Epidermal melanocyte (primary cell): ENCODE measurements around the gene RIPOR3.
"Not testable (repeated sequence)": the region's sequence is repeated elsewhere in the genome, so short reads cannot be mapped to it uniquely, and the experiment has no call there.

Experiments
- DNase-seq: peaks from one replicate; pipeline ENCODE4 v3.0.0; 2011; ENCODE audit warnings: low spot score; ENCODE audit not compliant: insufficient read length

RIPOR3 gene

DNA sequence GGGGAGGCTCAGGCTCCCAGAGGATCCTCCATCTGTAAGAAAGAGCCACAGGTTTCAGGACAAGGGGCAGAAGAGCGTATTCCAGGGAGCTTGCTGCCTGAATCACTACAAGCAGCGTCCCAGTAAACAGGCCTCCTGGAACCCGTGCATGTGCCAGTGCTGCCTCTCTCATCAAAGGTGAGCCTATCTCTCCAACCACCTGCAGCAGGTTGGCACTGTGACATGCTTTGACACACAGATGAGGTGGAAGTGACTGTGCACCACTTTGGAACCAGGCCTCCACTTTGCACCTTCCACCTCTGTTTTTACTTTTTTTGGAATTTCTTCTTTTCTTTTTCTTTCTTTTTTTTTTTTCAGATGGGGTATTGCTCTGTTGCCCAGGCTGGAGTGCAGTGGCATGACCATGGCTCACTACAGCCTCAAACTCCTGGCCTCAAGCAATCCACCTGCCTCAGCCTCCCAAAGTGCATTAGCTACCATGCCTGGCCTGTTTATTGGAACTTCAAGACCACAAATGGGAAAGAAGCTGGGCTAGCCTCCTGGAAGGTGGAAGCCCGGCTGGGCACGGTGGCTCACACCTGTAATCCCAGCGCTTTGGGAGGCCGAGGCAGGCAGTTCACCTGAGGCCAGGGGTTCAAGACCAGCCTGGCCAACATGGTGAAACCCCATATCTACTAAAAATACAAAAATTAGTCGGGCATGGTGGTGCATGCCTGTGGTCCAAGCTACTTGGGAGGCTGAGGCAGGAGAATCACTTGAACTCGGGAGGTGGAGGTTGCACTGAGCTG, 12.5 kb upstream of the RIPOR3 start:
- not testable (repeated sequence) for DNase-seq

DNA sequence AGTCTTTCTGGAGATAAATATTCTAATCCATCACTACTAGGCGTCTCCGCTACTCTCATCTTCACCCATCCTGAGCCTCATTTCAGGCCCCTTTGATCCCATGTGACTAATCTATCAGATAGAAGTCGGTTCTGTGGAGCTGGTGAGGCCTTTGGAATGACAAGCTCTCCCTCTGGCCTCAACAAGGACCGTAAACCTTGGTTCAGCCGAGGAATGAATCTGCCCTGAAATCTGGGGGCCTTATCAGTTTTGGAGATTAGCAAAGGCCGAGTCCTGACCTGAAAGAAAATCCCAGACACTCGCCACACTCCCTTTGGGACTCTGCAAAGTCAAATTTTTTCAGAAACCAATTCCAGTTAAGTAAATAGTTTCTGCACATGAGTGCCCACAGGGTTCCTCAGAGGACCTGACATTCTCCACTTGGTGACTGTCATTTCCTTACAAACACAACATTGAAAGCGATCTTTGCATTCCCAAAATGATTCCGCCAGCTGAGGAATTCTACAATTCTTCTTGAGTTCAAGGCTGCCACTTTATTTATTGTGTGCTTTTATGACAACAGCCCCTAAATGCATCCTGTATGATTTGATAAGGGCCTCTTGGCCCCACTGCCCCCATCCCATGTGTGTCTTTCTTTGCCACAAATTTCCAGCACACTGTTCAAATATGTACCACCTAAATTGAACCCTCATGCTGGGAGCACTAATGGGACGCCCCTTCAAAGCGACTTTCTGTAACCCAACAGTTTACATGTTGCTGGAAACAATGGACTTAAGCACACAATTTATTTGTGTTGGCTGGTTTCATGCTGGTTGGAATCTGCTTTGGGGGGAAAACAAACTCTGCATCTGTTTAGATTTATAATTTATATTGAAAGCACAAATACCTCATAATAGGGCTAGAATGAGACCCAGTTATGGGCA, 10.0 kb upstream of the RIPOR3 start:
- no peak for DNase-seq

DNA sequence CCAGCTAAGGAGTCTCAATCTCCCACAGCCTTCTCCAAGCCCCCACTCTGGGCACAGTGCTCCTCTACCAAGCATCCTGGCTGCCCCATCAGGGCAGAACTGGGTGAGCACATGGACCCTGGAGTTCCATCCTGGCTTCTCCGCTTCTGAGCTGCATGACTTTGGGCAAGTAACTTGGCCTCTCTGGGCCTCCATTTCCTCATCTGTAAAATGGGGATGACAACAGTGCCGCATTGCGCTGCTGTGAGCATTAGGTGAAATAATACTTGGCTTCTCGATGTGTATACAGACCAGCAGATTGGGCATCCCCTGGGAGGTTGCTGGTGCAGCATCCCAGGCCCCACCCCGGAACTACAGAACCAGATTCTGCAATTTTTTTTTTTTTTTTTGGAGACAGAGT, 8.3 kb upstream of the RIPOR3 start:
- no peak for DNase-seq

DNA sequence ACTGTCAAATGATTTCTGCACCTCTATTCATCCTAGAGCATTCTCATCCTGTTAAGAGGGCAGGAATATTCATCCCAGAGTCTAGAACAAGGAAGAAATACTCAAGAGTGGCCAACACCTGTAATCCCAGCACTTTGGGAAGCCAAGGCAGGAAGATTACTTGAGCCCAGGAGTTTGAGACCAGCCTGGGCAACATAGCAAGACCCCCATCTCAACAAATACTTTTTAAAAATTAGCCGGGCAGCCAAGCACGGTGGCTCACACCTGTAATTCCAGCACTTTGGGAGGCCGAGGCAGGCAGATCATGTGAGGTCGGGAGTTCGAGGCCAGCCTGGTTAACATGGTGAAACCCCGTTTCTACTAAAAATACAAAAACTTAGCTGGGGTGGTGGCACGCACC, 6.9 kb upstream of the RIPOR3 start:
- not testable (repeated sequence) for DNase-seq

DNA sequence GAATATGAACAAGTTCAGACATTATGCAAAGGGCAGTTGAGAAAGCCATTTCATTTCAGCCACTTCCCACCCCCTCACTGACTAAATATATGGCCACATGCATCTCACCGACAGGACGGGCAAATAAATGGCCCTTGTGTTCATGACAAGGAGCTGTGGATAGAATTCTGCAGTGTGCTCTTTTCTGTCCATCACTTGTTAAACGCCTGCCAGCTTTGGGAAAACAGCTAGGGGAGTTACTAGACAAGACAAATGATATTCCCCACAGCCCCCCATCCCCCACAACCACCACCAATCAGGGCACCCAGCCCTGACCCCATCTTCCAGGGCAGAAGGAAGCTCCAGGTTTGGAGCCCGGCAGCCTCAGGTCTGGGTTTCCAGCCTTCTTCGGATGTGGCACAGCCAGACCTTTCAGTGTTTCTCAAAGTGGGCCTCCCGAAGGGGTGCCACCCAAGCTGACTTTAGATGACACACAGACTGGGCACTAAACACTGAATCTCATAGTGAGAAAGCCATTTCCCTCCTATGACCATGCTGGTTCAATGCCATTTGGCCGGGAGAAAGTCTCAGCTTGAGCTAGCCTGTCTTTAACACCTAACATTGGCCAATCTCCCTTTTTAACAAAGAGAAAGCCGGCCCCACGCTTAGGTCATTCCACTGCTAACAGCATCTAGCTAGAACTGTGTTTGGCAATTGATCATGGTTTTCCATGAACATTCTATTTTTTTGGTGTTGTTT, 4.0 kb upstream of the RIPOR3 start:
- DNase-seq, result no peak

DNA sequence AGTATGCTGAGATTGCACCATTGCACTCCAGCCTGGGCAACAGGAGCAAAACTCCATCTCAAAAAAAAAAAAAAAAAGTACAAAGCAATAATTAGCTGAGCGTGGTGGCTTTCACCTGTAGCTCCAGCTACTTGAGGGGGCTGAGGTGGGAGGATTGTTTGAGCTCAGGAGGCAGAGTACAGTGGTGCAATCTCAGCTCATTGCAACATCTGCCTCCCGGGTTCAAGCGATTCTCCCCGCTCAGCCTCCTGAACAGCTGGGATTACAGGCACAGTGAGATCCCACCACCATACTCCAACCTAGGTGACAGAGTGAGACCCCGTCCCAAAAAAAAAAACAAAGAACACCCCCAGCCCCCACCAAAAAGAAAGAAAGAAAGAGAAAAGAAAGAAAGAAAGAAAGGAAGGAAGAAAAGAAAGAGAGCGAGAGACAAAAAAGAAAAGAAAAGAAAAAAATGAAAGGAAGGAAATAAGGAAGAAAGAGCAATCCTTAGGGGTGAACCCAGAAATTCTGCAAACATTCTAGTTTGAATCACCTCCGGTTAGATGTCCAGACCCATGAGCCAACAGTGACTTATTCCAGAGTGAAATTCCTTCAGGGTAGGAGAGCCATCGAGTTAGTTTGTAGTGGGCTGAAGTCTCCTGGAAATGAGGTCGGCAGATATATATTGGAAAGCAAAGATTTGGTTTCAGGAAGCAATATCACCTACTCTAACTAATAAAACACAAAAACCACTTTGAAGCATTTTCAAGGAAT, 3.2 kb upstream of the RIPOR3 start:
- no peak for DNase-seq

DNA sequence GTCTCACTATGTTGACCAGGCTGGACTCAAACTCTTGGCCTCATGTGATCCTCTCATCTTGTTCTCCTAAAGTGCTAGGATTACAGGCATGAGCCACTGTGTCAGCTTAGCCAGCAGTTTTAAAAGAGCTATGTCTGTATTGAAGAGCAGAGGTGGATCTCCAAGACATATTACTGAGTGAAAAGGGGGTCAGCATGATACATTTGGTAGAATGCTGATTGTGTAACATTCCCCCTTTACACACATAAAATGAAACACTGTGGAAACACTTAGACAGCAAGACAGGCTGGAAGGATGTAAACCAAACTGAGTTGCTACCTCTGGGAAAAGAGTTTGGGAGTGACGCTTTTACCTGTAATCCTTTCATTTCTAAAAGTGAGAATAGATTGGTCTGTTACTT, 1.7 kb upstream of the RIPOR3 start:
- no peak for DNase-seq

DNA sequence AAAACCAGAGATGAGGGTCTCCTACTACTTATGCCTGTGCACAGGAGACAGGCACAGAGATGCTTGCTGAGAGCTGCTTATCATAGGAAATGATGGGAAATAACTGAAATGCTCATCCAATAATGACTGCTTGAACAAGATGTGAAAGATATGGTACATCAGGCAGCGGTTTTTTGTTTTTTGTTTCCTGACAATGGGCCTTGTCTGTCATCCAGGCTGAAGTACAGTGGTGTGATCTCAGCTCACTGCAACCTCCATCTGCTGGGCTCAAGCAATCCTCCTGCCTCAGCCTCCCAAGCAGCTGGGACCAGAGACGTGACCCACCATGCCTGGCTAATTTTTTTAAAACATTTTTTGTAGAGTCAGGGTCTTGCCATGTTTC, 1.2 kb upstream of the RIPOR3 start:
- DNase-seq, result no peak

DNA sequence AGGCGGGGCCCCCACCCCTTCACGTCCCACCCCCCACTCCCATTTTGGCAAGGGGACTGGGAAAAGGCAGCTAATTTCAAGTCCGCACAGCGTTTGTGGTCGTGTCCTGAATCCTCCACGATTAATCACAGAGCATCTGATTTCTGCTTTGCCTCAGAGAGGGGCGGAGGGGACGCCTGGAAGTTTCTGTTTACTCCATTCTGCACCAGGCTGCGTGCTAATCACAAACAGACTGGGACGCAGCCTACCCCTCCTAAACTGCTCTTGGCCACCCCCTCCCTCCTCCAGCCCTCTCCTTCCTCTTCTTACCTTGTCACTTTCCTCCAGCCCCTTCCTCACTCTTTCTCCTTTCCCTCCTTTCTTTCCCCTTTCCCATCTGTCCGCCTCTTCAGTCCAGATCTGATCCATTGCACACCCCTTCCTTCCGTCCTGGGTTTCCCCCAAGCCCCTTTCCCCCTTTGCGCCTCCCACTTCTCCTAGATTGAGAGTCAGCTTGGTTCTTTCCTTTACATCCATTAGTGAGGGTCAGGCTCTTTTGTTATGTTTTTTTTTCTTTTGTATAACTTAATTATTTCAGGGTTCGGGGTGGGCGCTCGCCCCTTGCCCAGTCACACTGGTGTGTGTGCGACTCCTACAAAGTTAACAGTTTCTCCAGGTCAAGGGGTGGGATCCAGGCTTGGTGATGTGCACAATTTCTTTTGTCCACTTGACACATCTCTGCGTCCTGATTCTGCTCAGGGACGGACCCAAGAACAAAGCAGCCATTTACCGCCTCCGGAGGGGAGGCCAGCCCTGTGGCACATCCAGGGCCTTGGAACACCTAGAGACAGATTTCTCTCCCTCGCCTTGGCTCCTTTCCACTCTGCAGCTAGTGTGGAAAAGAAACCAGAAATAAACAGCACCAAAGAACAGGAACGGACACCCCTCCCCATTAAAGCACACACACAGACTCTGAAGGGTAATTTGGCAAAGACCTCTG, 520 bp upstream of the RIPOR3 start:
- no peak for DNase-seq

DNA sequence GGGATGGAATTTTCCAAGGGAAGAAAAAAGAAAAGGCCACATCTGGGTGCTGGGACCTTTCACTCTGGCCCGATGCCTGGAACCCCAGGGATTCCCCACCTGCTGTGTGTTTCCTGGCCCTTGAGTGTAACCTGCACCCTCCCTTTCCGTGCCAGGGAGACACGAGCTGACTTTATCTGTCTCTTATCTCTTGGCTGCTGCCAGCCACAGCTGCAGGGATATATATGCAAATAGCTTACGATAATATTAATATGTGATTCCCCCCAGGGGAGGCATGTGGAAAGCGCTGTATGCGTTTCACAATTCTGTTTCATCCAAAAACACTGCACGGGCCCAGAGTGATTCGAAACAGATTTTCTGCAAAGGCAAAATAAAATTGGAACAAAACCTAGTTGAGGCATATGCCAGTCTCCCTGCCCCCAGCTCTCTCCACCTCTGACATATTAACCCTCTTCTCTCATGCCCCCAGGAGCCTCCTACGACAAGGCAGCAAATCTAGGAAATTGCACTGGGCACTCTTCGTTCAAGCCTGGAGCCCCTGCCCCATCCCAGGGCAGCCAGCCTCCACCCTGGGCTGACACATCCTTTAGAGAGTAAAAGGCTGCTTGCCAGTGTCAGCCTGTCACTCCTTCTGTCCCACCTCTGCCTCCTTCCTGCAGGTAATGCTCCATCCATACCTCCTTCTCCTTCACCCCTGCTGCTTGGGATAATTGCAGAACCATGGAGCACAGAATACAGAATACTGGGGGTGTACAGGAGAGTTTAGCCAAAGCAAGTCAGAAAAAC, 1.3 kb downstream of the RIPOR3 start:
- DNase-seq, result no peak

DNA sequence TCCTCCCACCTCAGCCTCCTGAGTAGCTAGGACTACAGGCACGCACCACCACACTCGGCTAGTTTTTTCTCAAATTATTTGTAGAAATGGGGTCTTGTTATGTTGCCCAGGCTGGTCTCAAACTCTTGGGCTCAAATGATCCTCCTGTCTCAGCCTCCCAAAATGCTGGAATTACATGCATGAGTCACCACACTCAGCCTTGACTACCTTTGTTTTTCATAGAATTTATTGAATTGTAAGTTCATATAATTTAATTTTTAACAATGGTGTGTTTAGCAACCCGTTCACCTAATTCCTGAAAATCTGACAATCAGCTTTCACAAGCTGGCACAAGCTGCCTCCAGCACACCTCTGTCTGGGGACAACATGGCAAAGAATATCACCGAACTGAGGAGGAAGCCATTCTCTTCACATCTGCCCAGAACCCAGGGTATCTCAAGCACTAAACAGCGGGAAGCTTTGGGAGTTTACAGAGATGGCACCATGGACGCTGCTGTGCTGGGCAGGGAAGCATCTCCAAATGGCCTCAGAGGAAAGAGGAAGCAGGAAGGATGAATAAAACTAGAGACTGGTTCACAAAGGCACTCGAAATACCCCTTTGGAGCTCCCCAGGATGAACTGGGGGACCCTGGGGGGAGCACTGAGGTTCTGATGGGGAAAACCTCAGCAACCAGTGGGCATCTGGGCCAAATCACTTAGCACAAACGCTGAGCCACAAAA, 2.9 kb downstream of the RIPOR3 start:
- no peak for DNase-seq

DNA sequence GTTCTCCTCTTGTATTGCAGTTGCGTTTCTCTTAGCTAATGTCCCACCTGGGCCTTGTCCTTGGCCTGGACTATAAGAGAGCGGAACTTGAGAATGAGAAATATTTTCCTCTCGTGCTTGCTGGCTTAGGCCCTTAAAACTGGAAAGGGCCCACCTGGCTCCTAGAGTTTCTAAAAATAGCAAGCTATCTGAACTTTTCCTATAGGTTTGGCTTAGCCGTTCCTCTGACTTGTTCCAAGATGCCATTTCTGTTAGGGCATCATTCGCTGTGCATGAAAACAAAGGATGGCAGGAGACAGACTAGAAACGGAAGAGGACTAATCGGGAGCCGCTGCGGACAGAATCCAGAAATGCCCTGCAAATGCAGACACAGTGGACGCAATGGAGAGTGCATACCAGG, 4.5 kb downstream of the RIPOR3 start:
- DNase-seq, result no peak

DNA sequence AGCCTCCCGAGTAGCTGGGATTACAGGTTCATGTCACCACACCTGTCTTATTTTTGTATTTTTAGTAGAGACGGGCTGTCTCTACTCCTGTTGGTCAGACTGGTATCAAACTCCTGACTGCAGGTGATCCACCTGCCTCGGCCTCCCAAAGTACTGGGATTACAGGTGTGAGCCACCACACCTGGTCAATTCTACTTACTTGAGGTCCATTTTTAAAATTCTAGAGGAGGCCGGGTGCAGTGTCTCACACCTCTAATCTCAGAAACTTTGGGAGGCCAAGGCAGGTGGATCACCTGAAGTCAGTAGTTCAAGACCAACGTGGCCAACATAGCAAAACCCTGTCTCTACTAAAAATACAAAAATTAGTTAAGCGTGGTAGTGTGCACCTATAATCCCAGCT, 7.8 kb downstream of the RIPOR3 start:
- no peak for DNase-seq

DNA sequence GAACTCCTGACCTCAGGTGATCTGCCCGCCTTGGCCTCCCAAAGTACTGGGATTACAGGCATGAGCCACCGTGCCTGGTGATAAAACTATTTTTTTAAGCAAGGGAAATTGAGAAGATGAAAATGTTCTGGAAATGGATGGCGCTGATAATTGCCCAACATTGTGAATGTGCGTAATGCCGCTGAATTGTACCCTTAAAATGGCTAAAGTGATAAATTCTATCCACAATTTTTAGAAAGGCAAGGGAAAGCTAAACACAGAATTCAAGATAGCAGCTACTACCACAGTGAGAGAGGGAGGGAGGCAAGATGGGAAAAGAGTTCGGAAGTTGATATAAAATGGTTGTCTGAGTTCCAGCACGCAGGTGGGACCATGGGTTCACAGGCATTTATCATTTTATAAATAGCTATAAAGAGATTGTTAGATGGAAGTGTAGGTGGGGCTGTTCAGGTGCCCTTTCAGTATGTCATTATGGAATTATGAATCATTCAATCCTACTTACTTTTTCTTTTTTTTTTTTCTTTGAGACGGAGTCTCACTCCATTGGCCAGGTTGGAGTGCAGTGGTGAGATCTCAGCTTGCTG, 8.3 kb downstream of the RIPOR3 start:
- no peak for DNase-seq

DNA sequence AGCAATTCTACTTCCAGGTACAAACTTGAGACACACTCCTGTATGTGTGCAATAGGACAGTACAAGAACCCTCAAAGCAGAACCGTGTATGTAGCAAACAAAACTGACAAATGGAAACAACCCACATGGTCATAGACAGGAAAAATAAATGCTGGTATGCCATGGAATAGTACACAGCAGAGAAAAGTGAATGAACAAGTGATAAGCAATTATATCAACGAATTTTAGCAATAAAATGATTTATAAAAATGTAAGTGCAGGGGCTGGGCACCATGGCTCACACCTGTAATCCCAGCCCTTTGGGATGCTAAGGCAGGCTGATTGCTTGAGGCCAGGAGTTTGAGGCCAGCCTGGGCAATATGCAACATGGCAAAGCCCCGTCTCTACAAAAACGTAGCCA, 9.3 kb downstream of the RIPOR3 start:
- no peak for DNase-seq

DNA sequence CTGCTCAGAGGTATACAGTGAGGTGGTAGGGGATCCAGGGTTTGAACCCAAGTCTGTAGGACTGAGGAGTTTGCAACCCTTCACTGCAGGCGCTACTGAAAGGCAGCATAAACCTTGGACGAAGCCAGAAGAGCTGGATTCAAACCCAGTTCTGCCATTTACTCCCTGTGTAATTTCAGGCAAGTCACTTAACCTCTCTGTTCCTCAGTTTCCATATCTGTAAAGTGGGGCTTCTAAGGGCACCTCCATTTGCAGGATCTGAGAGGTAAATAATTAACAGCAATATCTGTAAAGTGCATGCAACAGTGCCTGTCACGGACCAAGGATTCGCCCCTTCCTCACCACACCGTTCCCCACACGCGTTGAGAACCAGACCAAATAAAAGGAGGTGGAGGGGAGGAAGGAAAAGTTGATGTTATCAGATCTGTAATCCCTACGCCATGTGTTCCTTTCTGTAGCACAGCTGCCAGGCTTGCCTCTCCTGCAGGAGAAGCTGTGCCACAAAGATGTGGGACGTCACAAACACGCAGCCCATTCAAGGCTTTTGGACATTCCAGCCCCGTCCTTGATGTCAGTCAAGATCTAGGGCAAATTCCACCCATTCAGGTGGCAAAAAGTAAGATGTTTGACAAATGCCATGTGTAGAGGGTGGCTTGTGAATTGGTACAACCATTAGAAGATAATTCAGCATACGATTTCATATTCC, 9.8 kb downstream of the RIPOR3 start:
- no peak for DNase-seq

DNA sequence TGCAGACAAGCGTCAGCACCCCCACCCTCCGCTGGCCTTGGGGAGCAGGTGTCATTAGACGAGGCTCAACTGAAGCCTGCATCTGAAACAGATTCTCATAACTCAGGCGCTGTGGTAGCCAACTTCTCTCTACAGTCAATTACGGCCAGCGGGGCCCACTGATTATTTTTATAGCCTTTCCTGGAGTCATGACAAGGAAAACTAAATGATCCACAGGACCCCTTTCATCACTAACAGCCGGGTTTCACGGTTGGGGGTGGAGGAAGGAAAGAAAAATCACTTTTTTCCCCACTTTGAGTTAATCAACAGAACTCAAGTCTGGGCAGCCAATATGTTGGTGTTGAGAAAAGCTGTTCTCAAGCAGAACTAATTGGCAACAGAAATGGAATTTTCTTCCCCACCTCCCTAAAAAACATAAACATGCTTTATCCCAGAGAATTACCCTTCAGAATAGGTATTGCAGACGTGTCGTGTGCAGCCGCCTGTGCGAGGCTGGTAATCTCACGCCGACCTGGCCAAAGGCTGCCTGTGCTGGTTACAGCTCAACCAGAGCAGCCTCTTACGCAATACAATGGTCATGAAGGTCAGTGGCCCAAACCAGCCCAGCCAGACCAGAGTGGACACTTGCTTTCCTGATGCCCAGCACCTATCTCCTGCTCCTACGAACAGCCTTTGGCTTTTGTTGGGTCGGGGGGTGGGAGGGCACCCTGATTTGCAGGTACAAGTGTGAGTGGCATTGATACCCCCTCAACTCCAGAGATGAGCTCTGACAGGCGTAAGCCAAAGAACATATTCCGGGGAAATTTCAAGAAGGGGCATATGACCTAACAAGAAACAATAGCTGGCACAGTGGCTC, 11.0 kb downstream of the RIPOR3 start:
- no peak for DNase-seq
